ENCODE results near the gene TTC7B.

TTC7B gene

GRCh38 chr14:90820958-90821357 lies 4.7 kb upstream of the TTC7B start:
- 0 out of 2 replicates have a peak overlapping the region, but pooled peaks have one; percentile 25 for H3K27ac ChIP-seq
- no peak for TF ChIP-seq CTCF (conservative IDR thresholded peaks at IDR 0.05; ENCODE audit: low read depth)
- ChIA-PET POLR2A (ENCODE audit: low non-redundant PET) (no interaction called here), CTCF (no interaction called here)
- DNase-seq (ENCODE audit: low spot score), result peak; percentile 86

DNA sequence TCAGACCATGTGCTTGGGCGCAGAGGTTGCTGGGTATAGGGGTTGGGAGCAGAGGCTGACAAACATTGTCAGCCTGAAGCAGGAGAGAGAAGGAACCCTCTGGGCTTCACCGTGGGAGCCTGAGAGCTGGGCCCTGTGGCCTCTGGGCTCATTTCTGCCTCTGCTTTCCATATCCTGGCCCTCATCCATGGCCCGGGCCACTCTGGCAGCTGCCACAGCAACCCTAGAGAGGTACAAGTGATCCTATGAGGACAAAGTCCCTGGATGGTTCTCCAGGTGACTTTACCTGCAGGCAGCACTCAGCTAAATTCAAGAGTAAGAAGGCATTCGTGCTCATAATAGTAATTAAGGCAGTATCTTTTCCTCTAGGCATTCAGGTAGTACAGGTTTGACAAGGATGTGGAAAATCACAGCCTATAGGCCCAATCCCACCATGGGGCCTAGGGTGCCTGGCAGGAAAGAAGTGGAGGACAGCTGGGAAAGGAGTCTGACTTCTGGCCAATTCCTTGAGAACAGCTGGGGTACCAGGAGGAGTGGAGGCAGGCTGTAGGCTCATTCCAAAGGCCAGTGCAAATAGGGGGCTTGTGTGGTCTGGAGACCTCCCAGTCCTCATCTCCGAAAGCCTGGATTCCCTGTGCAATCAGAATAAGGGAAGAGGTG lies 3.6 kb upstream of the TTC7B start:
- ChIA-PET CTCF (no interaction called here), POLR2A (ENCODE audit: low non-redundant PET) (no interaction called here)
- TF ChIP-seq CTCF (conservative IDR thresholded peaks at IDR 0.05; ENCODE audit: low read depth), result no peak
- no peak overlapping the region for H3K27ac ChIP-seq
- no peak for DNase-seq (ENCODE audit: low spot score)

GRCh38 chr14:90818715-90819114 lies 2.5 kb upstream of the TTC7B start:
- ChIA-PET POLR2A (ENCODE audit: low non-redundant PET) (no interaction called here), CTCF (interaction anchor here (0.7 kb wide), 1 partner anchor 11 kb away, joined by 3 read pairs; no protein-coding TSS in a partner anchor)
- DNase-seq (ENCODE audit: low spot score), result no peak
- TF ChIP-seq CTCF (conservative IDR thresholded peaks at IDR 0.05; ENCODE audit: low read depth), result no peak
- H3K27ac ChIP-seq, result peak overlapping the region; percentile 8; the same call in 1 of the 2 replicates

DNA sequence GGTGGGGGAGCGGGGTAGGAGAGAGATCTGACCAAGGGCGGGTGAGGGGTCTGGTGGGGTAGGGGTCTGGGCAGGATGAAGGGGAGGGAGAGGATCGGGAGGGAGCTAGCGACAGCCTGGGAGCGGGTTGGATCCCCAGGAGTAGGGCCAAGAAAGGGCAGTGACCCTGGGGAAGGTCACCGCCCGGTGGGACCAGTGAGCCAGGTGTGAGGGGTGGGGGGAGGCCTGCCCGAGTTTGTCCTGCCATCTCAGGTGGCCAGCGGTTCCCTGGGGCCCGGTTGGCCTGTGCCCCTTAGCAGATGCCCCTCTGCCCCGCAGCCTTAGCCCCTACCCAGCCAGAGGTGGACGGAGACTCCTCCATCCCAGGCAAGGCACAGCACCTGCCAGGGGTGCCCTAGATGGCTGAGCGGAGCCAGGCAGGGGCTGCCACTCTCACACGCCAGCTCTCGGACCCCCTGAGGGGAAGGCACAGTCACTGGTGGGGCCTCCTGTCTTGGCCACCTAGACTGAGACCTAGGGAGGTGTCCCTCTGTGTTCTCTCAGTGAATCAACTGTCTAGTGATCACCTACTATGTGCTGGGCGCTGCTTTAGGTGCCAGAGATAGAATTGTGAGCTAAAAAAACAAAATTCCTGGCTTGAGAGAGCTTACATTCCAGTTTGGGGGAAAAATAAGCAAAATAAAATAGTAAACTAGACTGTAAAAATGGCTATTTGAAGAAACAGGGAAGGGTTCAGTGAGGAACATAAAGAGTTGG lies 629 bp upstream of the TTC7B start:
- no peak overlapping the region for H3K27ac ChIP-seq
- ChIA-PET CTCF (interaction anchor here (0.6 to 1.1 kb wide), 3 partner anchors 29 to 629 kb away, joined by 3 to 4 read pairs (median 4); no protein-coding TSS in a partner anchor), POLR2A (ENCODE audit: low non-redundant PET) (no interaction called here)
- DNase-seq (ENCODE audit: low spot score), result no peak
- 0 out of 2 replicates have a peak, but pooled peaks have one; percentile 18 for TF ChIP-seq CTCF (conservative IDR thresholded peaks at IDR 0.05; ENCODE audit: low read depth)

GRCh38 chr14:90815572-90815821 lies 733 bp downstream of the TTC7B start:
- no peak for TF ChIP-seq CTCF (conservative IDR thresholded peaks at IDR 0.05; ENCODE audit: low read depth)
- CTCF ChIA-PET, result interaction anchor here (1.1 kb wide), 1 partner anchor 55 kb away, joined by 4 read pairs; no protein-coding TSS in a partner anchor
- peak overlapping the region; percentile 30; the same call in 1 of the 2 replicates for H3K27ac ChIP-seq
- no peak for DNase-seq (ENCODE audit: low spot score)
- POLR2A ChIA-PET (ENCODE audit: low non-redundant PET), result no interaction called here

DNA sequence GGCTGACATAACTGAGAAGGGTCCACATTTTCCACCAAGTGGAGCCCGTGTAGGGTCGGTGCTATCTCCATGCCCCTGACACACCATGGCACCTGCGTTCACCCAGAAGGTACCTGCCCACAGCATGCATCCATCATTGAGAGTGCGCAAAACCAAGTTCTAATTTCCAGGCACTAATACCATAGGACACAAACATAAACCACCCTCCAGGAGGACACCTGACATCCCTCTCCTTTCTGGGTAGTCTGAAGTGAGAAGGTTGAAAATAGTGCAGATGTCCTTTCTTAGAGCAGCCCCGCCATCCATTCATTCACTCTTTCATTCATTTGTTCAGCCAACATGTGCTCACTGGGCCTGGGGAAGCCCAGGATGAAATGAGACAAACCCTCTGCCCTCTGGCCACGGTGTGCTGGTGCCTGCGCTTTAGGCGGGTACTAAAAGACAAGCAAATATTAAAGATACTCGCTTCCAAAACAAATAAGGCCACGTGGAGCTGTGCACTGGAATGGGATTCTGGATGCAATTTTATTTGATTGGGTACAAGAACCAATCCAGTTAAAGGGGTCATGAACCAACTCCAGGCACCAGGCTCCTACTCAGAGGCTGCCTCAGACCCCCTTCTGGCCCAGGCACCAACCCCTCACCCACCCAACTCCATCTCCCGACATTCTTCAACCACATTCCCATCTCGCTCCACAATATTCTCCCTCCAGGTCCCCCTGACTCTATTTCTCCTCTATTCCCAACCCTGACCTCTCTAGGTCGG lies 1.2 kb downstream of the TTC7B start:
- H3K27ac ChIP-seq, result no peak overlapping the region
- ChIA-PET POLR2A (ENCODE audit: low non-redundant PET) (no interaction called here), CTCF (interaction anchor here (0.6 to 1.1 kb wide), 2 partner anchors 55 to 345 kb away, joined by 3 to 4 read pairs; no protein-coding TSS in a partner anchor)
- no peak for DNase-seq (ENCODE audit: low spot score)
- TF ChIP-seq CTCF (conservative IDR thresholded peaks at IDR 0.05; ENCODE audit: low read depth), result no peak

Measured in RWPE1 (cell line).